IMR-90 (cell line): ENCODE data around the gene CACNG6.

Experiments
- CHD1 ChIP-seq: IDR thresholded peaks from 2 replicates; pipeline ENCODE4 v1.6.1; 2012; ENCODE audit warnings: low read depth, low read length, improper control_type of control experiment
- CTCF ChIP-seq: conservative IDR thresholded peaks from 2 replicates; pipeline ENCODE4 v1.5.1; 2012; ENCODE audit warnings: mild to moderate bottlenecking, low read depth, low read length, improper control_type of control experiment
- SMC3 ChIP-seq: fragments of 150-350 bp; IDR thresholded peaks from 2 replicates; pipeline ENCODE4 v1.6.1; 2016; ENCODE audit warnings: low read depth, mild to moderate bottlenecking, antibody characterized with exemption, low read length, moderate library complexity

DNA sequence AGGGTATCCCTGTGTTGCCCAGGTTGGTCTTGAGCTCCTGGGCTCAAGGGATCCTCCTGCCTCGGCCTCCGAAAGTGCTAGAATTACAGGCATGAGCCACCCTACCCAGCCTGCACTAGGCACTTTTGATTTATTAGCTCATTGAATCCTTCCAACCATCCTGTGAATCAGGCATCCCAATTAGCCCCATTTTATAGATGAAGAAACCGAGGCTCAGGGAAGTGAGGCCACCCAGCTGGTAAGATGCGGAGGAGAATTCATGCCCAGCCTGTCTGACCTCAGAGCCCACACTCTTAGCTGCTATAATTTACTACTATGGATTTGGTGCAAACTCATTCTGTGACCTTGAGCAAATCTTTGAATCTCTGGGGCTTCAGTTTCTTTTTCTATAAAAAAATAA is 46.5 kb upstream of the CACNG6 start:
- no peak for TF ChIP-seq CTCF
- no peak for TF ChIP-seq CHD1
- TF ChIP-seq SMC3: no peak
